AG04450 (cell line): ENCODE measurements around the gene COL8A1. TPM values are rescaled to one million over a fixed set of nuclear protein-coding genes. Genes with fewer than 3 reads are reported as not detected.
A peak's percentile ranks its signal among the peaks of the same experiment; 100 is the strongest.

Experiments
- CTCF ChIA-PET: fragments of 300-600, 350-600 bp; formaldehyde crosslinking; extraction: SDS; loops from one replicate; lab custom pipeline; 2022; ENCODE audit warnings: antibody characterized with exemption, inconsistent platforms; lab: Charles Lee
- POLR2A ChIA-PET: fragments of 350-600 bp; formaldehyde crosslinking; extraction: SDS; loops from one replicate; lab custom pipeline; 2021; ENCODE audit warnings: antibody characterized with exemption, inconsistent platforms; lab: Yijun Ruan, JAX
- DNase-seq: peaks from one replicate; pipeline ENCODE4 v3.0.0-alpha.2; 2011; ENCODE audit warnings: low read depth, low spot score
- H3K27ac ChIP-seq: one replicate; pipeline ENCODE4 v1.5.1; 2012; ENCODE audit warnings: low read depth, low read length, control low read depth
- H3K27me3 ChIP-seq: one replicate; pipeline ENCODE4 v1.6.0; 2012; ENCODE audit warnings: low read length; ENCODE audit not compliant: control insufficient read depth, insufficient read depth
- H3K4me3 ChIP-seq: 2 replicates; pipeline ENCODE4 v1.5.1; 2011; ENCODE audit warnings: mild to moderate bottlenecking, low read depth, low read length, control low read depth
- H3K9me3 ChIP-seq: 2 replicates; pipeline ENCODE4 v1.5.1; 2012; ENCODE audit warnings: low read length; ENCODE audit not compliant: control insufficient read depth, insufficient read depth
- CTCF ChIP-seq: IDR thresholded peaks from 2 replicates; pipeline ENCODE4 v1.5.1; 2011; ENCODE audit warnings: low read depth, low read length, control low read depth, inconsistent platforms
- polyA plus RNA-seq: library from polyadenylated mRNA; depleted of rRNA; stranded (reverse); fragments of >200 nt; gene quantifications from 2 replicates; pipeline ENCODE4 v1.2.3, GENCODE V29; 2011

COL8A1 gene
- polyA plus RNA-seq, 1 experiment, result 101 TPM

GRCh38 chr3:99607151-99607550, 31.2 kb upstream of the COL8A1 start:
- CTCF ChIA-PET, result no interaction called here
- no peak for DNase-seq
- no peak for TF ChIP-seq CTCF
- H3K9me3 ChIP-seq, result no peaks in the 10 kb centered on the region
- H3K27ac ChIP-seq, result no peak overlapping the region
- no peaks in the 10 kb centered on the region for H3K27me3 ChIP-seq
- POLR2A ChIA-PET, result interaction anchor here (0.6 kb wide), 1 partner anchor 764 kb away, joined by 5 read pairs; no protein-coding TSS in a partner anchor
- H3K4me3 ChIP-seq, result no peak overlapping the region

- no peak overlapping the region for H3K27ac ChIP-seq
- no peaks in the 10 kb centered on the region for H3K27me3 ChIP-seq
- no peak for TF ChIP-seq CTCF
- ChIA-PET CTCF (no interaction called here), POLR2A (no interaction called here)
- H3K9me3 ChIP-seq, result no peaks in the 10 kb centered on the region
- no peak for DNase-seq
- H3K4me3 ChIP-seq, result no peak overlapping the region
Measured at GRCh38 chr3:99614768-99615167, 23.6 kb upstream of the COL8A1 start.

DNA sequence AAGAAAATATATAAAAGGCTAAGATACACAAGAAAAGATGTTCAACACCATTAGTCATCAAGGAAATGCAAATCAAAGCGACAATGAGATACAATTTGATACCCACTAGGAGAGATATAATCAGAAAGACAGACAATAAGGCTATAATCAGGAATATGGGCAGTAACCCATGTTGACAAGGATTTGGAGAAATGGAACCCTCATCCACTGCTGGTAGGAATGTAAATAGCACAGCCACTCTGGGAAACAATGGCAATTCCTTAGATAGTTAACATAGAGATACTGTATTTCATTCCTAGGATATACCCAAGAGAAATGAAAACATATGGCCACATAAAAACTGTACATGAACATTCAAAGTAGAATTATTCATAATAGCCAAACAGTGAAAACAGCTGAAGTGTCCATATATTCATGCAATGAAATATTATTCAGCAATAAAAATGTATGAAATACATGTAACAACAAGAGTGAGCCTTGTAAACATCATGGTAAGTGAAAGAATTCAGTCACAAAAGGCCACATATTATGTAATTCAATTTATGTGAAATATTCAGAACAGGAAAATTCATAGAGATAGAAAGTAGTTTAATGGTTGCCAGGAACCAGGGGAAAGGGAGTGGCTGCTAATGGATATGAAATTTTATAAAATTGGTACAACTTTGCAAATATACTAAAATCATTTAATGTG, 18.2 kb upstream of the COL8A1 start:
- no peak for DNase-seq
- TF ChIP-seq CTCF, result peak; percentile 35
- CTCF ChIA-PET, result no interaction called here

GRCh38 chr3:99620976-99621375, 17.4 kb upstream of the COL8A1 start:
- Histone ChIP-seq H3K27me3 (no peaks in the 10 kb centered on the region), H3K9me3 (no peaks in the 10 kb centered on the region), H3K4me3 (no peak overlapping the region), H3K27ac (no peak overlapping the region)
- ChIA-PET CTCF (no interaction called here), POLR2A (no interaction called here)
- no peak for DNase-seq
- no peak for TF ChIP-seq CTCF

More for the DNA sequence above, 18.2 kb upstream of the COL8A1 start:
- Histone ChIP-seq H3K27ac (no peak overlapping the region), H3K9me3 (no peaks in the 10 kb centered on the region), H3K27me3 (no peaks in the 10 kb centered on the region), H3K4me3 (no peak overlapping the region)
- POLR2A ChIA-PET, result no interaction called here

GRCh38 chr3:99624496-99625236, 13.7 kb upstream of the COL8A1 start:
- no peak for TF ChIP-seq CTCF
- no peak overlapping the region for H3K4me3 ChIP-seq
- CTCF ChIA-PET, result interaction anchor here (0.7 to 1.1 kb wide), 2 partner anchors 13 to 17 kb away, joined by 3 to 4 read pairs; no protein-coding TSS in a partner anchor
- POLR2A ChIA-PET, result no interaction called here
- DNase-seq, result no peak
- H3K9me3 ChIP-seq, result no peaks in the 10 kb centered on the region
- H3K27ac ChIP-seq, result no peak overlapping the region
- no peaks in the 10 kb centered on the region for H3K27me3 ChIP-seq
